ENCODE data around the gene DCC.

DCC gene

DNA sequence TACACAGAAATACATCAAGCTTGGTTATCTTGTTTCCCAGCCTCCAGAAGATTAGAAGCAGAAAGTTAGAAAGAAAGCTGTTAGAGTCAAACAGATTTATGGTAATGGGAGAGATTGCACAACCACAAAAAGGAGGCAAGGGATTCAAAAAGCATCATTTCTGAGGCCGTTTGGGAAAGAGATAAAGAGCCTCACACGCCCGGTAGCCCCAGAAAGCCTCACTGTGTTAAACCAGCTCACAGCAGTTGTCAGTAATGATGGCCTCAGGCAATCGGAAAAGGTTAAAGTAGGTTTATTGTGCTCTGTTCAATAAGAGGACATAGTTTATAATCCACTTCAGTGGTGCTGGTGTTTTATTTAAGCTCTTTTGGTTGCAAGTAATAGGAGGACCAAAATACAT, 111.3 kb downstream of the DCC start:
- H3K4me3 ChIP-seq (ENCODE audit: low read depth, low read length), result no peak overlapping the region
- TF ChIP-seq, protein P1, sequence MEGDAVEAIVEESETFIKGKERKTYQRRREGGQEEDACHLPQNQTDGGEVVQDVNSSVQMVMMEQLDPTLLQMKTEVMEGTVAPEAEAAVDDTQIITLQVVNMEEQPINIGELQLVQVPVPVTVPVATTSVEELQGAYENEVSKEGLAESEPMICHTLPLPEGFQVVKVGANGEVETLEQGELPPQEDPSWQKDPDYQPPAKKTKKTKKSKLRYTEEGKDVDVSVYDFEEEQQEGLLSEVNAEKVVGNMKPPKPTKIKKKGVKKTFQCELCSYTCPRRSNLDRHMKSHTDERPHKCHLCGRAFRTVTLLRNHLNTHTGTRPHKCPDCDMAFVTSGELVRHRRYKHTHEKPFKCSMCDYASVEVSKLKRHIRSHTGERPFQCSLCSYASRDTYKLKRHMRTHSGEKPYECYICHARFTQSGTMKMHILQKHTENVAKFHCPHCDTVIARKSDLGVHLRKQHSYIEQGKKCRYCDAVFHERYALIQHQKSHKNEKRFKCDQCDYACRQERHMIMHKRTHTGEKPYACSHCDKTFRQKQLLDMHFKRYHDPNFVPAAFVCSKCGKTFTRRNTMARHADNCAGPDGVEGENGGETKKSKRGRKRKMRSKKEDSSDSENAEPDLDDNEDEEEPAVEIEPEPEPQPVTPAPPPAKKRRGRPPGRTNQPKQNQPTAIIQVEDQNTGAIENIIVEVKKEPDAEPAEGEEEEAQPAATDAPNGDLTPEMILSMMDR (IDR thresholded peaks at IDR 0.05; ENCODE audit: borderline replicate concordance, insufficient read depth, low read depth, low read length), result no peak

DNA sequence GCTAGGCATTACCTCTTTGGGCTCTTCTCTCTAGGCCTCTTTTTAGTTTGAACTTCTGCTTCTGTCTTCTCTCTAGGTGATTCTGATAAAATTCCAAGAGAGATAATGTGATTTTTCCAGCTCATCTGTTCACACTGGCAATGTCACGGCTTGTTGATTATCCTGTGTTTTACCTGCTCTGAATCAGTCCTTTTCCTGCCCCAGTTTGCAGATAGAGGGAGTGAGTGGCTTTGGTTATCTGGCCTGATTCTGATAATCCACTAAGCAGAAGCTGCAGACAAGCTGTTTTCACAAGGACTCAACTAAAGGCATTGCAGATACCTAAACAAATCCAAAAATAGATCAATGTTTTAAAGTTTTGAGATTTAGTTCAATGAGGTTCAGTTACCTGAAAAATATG, 111.9 kb downstream of the DCC start:
- TF ChIP-seq, protein P1 (IDR thresholded peaks at IDR 0.05; ENCODE audit: borderline replicate concordance, insufficient read depth, low read depth, low read length), result no peak
- no peak overlapping the region for H3K4me3 ChIP-seq (ENCODE audit: low read depth, low read length)

DNA sequence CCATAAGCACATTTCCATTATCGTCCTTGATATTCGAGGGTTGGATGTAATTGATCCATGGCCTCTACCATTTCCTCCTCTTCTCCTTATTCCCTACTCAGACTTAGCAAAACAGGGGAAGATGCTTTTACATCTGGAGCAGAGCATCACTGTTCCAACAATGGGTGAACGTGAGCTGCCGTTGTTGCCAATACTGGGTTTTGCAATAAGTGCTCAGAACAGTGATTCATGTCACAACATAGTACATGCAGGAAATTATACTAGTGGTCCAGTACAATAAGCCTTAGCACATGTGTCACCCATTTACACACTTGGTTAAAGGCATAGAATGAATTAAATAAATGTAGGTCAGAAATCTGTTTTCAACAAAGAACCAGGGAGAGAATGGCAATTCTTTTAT, 112.4 kb downstream of the DCC start:
- H3K4me3 ChIP-seq (ENCODE audit: low read depth, low read length), result no peak overlapping the region
- TF ChIP-seq, protein P1 (IDR thresholded peaks at IDR 0.05; ENCODE audit: borderline replicate concordance, insufficient read depth, low read depth, low read length), result no peak

DNA sequence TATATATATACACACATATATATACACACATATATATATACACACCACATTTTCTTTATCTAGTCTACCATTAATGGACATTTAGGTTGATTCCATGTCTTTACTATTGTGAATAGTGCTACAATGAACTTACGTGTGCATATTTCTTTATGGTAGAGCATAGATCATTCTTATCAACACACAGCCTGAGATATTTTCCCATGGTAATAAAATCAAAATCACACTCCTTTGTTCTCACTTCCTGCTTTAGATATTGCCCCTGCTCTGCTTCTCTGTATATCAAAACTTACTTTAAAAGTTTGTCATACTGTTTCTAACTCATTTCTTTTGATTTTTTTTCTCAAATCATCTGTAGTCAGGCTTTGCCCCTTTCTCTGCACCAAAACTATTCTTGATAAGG, 119.9 kb downstream of the DCC start:
- TF ChIP-seq, protein P1 (IDR thresholded peaks at IDR 0.05; ENCODE audit: borderline replicate concordance, insufficient read depth, low read depth, low read length), result no peak
- H3K4me3 ChIP-seq (ENCODE audit: low read depth, low read length), result no peak overlapping the region

DNA sequence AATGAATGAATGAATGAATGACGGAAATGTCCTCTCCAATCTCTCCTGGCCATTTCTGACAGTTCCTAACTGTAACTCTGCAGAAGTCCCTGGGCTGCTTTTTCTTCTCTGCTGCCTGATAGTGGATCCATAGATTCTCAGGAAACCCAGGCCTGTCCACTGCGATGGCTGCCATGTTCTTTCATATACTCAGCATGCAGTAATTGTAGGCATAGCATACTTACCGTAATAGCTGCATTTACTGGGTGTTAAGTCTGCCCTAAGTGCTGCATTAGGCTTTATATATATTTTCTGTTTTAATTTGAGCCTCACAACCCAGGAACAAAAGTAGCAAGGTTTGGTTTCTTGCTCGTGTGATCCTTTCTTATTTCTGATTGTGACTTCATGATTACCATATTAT, 122.9 kb downstream of the DCC start:
- H3K4me3 ChIP-seq (ENCODE audit: low read depth, low read length), result no peak overlapping the region
- TF ChIP-seq, protein P1 (IDR thresholded peaks at IDR 0.05; ENCODE audit: borderline replicate concordance, insufficient read depth, low read depth, low read length), result no peak

DNA sequence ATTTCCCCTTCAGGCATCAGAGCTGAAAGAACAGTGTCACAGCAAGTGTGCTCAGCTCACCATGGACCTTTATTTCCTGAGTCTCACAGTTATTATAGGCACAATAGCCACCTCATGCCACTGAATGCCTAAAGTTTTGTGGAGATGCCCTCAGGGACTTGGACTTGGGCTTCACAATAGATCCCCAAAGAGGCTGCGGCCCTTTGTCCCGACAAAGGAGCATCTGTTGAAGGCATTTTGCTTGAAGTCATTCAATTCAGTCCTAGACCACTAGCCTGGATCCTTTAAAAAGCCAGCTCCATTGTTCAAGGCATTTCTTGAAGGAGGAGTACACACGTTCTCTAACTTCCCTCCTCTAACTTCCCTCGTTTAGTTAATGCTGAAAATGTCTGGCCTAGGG, 125.4 kb downstream of the DCC start:
- H3K4me3 ChIP-seq (ENCODE audit: low read depth, low read length), result no peak overlapping the region
- TF ChIP-seq, protein P1 (IDR thresholded peaks at IDR 0.05; ENCODE audit: borderline replicate concordance, insufficient read depth, low read depth, low read length), result no peak

DNA sequence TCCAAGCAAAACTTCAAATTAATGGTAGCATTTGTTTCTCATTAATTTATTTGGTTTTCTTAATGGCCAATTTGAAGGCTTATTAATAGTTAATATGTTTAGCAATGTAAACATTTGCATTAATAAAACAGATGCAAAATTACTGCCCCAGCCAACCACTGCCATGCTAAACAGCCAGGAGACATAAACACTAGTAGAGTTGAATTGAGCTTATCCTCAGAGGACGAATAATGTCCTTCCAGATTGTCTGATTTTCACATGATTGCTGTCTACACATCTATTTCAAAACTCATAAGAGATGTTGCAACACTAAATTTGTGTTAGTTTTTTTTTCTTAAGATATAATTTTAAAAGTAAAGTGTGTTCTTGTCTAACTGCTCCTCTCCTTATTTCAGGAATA, 128.5 kb downstream of the DCC start:
- no peak overlapping the region for H3K4me3 ChIP-seq (ENCODE audit: low read depth, low read length)
- TF ChIP-seq, protein P1 (IDR thresholded peaks at IDR 0.05; ENCODE audit: borderline replicate concordance, insufficient read depth, low read depth, low read length), result no peak
